Esophagus muscularis mucosa (tissue), 4 donors: Measurements from ENCODE around the gene NDRG4. TPM values are rescaled to one million over a fixed set of nuclear protein-coding genes. Genes with fewer than 3 reads are reported as not detected.

Experiments
- DNase-seq: peaks from one replicate; pipeline ENCODE4 v3.0.0-alpha.2; 2017; ENCODE audit errors: extremely low spot score
- H3K27ac ChIP-seq, 4 donors: fragments of 200-600 bp; sonication (generic); replicated peaks in 1 of 4; 1 replicate in 3 of 4; 2 replicates in 1 of 4; pipeline ENCODE4 v1.5.1; 2016 to 2019; ENCODE audit warnings: mild to moderate bottlenecking in 1 of 4
- H3K27me3 ChIP-seq, 4 donors: fragments of 200-600 bp; sonication (generic); one replicate each; pipeline versions ENCODE4 v1.5.1 to v1.6.0; 2016 to 2019
- H3K36me3 ChIP-seq, 4 donors: fragments of 200-600 bp; sonication (generic); one replicate each; pipeline ENCODE4 v1.5.1; 2016 to 2019
- H3K4me1 ChIP-seq, 4 donors: fragments of 200-600 bp; sonication (generic); one replicate each; pipeline ENCODE4 v1.5.1; 2016 to 2019
- H3K4me3 ChIP-seq, 4 donors: fragments of 200-600 bp; sonication (generic); 1 replicate in 2 of 4; 2 replicates in 2 of 4; pipeline ENCODE4 v1.5.1; 2016 to 2019; ENCODE audit warnings: mild to moderate bottlenecking in 4 of 4, moderate library complexity in 1 of 4
- H3K9me3 ChIP-seq, 4 donors: fragments of 200-600 bp; sonication (generic); 1 replicate in 3 of 4; 2 replicates in 1 of 4; pipeline ENCODE4 v1.5.1; 2016 to 2019
- EP300 ChIP-seq: sonication (generic); formaldehyde crosslinking; IDR thresholded peaks from one replicate; pipeline ENCODE4 v1.6.1; 2017; ENCODE audit warnings: antibody characterized with exemption
- POLR2A ChIP-seq: fragments of 450-650 bp; IDR thresholded peaks from one replicate; pipeline ENCODE4 v1.6.1; 2017; ENCODE audit warnings: antibody characterized with exemption, moderate library complexity, mild to moderate bottlenecking, low read depth
- POLR2AphosphoS5 ChIP-seq, 2 donors: sonication (generic); formaldehyde crosslinking; IDR thresholded peaks; one replicate each; pipeline ENCODE4 v1.6.1; 2017; ENCODE audit warnings: antibody characterized with exemption in 2 of 2
- WGBS: methylation state at CpG from one replicate; pipeline ENCODE4 v1.1.5; 2018; 5-methylcytosine and 5-hydroxymethylcytosine counted together
- intact Hi-C: fragments of 100-400 bp; cut with DNase I; formaldehyde crosslinking; loops from one replicate; pipeline ENCODE4 v1.15.1; 2023
- total RNA-seq, 4 donors: library from RNA; depleted of rRNA; stranded (reverse); fragments of >200 nt; gene quantifications; one replicate each; pipeline versions ENCODE4 v1.1.0 to v1.2.1, GENCODE V29; 2016
- TF ChIP-seq, protein P1 (sequence below), 3 experiments: fragments of 200-600 bp in 2 of 3; fragments of 450-650 bp in 1 of 3; sonication (generic) in 2 of 3; IDR thresholded peaks; one replicate each; pipeline ENCODE4 v1.5.1; 2017 to 2019; ENCODE audit warnings: antibody characterized with exemption in 3 of 3, mild to moderate bottlenecking in 2 of 3, moderate library complexity in 1 of 3

Gene NDRG4, protein sequence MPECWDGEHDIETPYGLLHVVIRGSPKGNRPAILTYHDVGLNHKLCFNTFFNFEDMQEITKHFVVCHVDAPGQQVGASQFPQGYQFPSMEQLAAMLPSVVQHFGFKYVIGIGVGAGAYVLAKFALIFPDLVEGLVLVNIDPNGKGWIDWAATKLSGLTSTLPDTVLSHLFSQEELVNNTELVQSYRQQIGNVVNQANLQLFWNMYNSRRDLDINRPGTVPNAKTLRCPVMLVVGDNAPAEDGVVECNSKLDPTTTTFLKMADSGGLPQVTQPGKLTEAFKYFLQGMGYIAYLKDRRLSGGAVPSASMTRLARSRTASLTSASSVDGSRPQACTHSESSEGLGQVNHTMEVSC
- total RNA-seq, result 10 to 100 TPM; 11.1 to 14.8 (median 12.3) TPM

DNA sequence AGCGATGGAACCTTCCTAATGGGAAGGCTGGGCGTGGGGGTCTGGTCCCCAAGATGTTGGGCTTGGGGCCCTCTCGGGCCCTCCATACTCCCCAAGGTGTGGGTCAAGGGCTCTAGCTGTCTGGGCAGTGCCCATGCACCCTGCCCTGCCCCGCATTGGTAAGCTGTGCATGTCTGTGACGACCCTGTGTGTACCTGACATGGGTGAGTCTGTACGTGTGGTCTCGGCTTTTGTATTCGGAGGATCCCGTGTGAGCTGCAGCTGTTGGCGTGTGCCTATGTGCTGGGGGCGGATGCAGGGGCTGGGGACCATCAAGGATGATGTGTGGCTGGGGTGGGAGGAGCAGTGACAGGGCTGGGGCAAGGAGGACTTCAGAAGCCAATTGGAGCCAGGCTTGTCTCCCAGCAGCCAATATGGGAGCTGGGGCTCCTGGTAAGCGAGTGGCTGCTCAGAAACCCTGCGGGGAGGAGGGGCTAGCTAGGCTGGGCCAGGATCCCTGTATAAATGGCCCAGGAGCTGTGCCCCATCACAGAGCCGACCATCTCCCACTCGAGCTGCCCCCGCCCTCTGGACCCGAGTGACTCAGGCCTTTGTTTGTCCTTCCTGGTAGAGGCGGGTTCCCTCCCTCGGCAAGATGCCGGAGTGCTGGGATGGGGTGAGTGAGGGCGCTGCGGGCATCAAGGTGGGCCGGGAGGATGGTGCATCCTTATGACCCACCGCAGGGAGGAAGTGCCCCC lies at the start of gene NDRG4:
NDRG4 (plus strand) TSS at position 529 of the 737 bp plus-strand sequence; CDS start at position 635, 106 bp downstream.
- intact Hi-C loops, result no loop called here

DNA sequence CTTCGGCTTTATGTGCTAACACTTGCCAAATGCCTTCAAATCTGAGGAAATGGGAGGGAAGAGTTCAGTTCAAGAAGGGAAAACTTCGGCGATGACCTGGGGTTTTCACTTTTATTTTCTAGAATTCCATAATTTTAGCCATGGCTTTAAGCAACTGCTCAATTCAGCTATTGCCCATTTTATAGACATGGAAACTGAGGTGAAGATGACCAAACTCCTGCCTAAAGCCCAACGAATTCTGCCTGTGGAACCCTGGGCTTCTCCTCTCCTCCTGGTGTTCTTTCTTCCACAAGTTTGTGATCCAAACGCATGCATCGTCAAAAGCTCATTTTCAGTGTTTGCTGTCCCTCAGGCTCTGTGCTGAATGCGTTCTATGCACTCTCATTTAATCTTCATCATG lies 49.4 kb upstream of the NDRG4 start:
- TF ChIP-seq POLR2AphosphoS5 (IDR thresholded peaks at IDR 0.05) (no peak), POLR2A (no peak), EP300 (no peak)
- TF ChIP-seq, protein P1, sequence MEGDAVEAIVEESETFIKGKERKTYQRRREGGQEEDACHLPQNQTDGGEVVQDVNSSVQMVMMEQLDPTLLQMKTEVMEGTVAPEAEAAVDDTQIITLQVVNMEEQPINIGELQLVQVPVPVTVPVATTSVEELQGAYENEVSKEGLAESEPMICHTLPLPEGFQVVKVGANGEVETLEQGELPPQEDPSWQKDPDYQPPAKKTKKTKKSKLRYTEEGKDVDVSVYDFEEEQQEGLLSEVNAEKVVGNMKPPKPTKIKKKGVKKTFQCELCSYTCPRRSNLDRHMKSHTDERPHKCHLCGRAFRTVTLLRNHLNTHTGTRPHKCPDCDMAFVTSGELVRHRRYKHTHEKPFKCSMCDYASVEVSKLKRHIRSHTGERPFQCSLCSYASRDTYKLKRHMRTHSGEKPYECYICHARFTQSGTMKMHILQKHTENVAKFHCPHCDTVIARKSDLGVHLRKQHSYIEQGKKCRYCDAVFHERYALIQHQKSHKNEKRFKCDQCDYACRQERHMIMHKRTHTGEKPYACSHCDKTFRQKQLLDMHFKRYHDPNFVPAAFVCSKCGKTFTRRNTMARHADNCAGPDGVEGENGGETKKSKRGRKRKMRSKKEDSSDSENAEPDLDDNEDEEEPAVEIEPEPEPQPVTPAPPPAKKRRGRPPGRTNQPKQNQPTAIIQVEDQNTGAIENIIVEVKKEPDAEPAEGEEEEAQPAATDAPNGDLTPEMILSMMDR (IDR thresholded peaks at IDR 0.05), result no peak
- intact Hi-C loops, result no loop called here
- no peak for DNase-seq
- Histone ChIP-seq H3K27me3 (peaks cover 0 to 15% (median 0%) of the 10 kb centered on the region in 4 donors), H3K9me3 (no peaks in the 10 kb centered on the region), H3K4me1 (peaks cover 0 to 6% (median 0%) of the 10 kb centered on the region in 4 donors), H3K27ac (no peak overlapping the region), H3K36me3 (no peaks in the 10 kb centered on the region), H3K4me3 (no peak overlapping the region)
- 90% methylated on average over 7 of the region's 7 CpGs for WGBS

More for the DNA sequence above, at the start of gene NDRG4:
- Histone ChIP-seq H3K36me3 (peaks cover 0 to 30% (median 0%) of the 10 kb centered on the region in 4 donors), H3K4me1 (peaks cover 28 to 37% (median 32%) of the 10 kb centered on the region in 4 donors), H3K4me3 (peak within 1 kb of the TSS; percentile 41 to 54 (median 44)), H3K27ac (no peak within 1 kb of the TSS), H3K9me3 (no peaks in the 10 kb centered on the region), H3K27me3 (peaks cover 0 to 47% (median 6%) of the 10 kb centered on the region in 4 donors)
- WGBS, result 45% methylated on average over 11 of the region's 24 CpGs
- TF ChIP-seq POLR2AphosphoS5 (IDR thresholded peaks at IDR 0.05) (no peak), POLR2A (no peak)
- TF ChIP-seq, protein P1 (IDR thresholded peaks at IDR 0.05), result no peak
- no peak for DNase-seq

DNA sequence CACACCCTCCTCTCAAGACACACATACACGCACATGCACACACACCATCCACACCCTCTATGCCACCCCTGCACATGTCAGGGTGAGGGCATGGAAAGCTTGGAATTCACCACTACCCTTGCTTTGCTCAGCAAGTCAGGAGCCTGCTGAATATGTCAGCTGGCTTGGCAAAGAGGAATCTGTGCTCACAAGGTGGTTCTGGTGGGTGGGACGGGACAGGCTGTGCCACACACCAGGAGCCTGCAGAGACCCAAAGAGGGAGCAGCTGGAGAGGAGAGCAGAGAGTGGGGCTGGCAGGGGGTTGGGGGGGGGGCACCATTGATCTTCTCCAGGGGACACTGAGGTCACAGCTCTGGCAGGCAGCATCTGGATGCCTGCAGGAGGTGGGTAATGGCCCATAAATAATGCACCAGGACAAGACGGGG lies 48.7 kb upstream of the NDRG4 start:
- peaks cover 0 to 6% (median 0%) of the 10 kb centered on the region in 4 donors for H3K4me1 ChIP-seq
- intact Hi-C loops, result no loop called here
- H3K27ac ChIP-seq, result no peak overlapping the region
- 80% methylated on average over 3 of the region's 3 CpGs for WGBS
- no peaks in the 10 kb centered on the region for H3K9me3 ChIP-seq
- no peak overlapping the region for H3K4me3 ChIP-seq
- no peaks in the 10 kb centered on the region for H3K36me3 ChIP-seq
- no peak for TF ChIP-seq POLR2A
- TF ChIP-seq, protein P1 (IDR thresholded peaks at IDR 0.05), result no peak
- no peak for TF ChIP-seq EP300
- TF ChIP-seq POLR2AphosphoS5 (IDR thresholded peaks at IDR 0.05), result no peak
- no peak for DNase-seq
- H3K27me3 ChIP-seq, result peaks cover 0 to 10% (median 0%) of the 10 kb centered on the region in 4 donors

DNA sequence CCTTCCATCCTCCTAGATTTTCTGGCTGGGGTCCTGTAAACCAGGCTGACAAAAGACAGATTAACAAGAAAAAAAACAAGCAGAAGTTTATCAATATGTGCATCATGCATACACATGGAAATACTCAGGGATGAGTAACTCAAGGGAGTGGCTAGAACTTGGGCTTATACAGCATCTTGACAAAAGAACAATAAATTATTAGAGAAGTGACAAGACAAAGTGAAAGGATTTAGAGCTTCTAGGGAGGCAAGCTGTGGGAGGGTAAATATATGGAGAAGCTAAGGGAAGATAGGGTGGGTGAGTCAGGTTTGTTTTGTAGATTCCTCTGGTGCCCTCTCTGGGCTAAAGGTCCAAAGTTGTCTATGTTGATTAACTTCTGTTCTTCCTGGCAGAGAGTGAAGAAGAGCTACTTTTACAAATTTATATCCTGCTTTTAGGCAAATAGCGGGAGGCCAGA lies 48.0 kb upstream of the NDRG4 start:
- WGBS, result 87% methylated on average over 1 of the region's 1 CpG
- DNase-seq, result no peak

More for the DNA sequence above, 48.0 kb upstream of the NDRG4 start:
- no peaks in the 10 kb centered on the region for H3K36me3 ChIP-seq
- H3K27me3 ChIP-seq, result peaks cover 0 to 10% (median 0%) of the 10 kb centered on the region in 4 donors
- H3K9me3 ChIP-seq, result no peaks in the 10 kb centered on the region
- H3K27ac ChIP-seq, result no peak overlapping the region
- peaks cover 0 to 6% (median 0%) of the 10 kb centered on the region in 4 donors for H3K4me1 ChIP-seq
- intact Hi-C loops, result no loop called here
- H3K4me3 ChIP-seq, result no peak overlapping the region
- TF ChIP-seq EP300, result no peak
- no peak for TF ChIP-seq POLR2A
- TF ChIP-seq, protein P1 (IDR thresholded peaks at IDR 0.05), result no peak
- no peak for TF ChIP-seq POLR2AphosphoS5 (IDR thresholded peaks at IDR 0.05)
